OCI-LY3 (cell line): ENCODE results near the gene TMEM11.

Experiments used
- H2AFZ ChIP-seq: fragments of 200-600, 300-600 bp; shearing (Covaris generic); 2 replicates; pipeline ENCODE4 v1.6.0; 2014; ENCODE audit warnings: antibody characterized with exemption, low read depth, low read length
- H3K27ac ChIP-seq: fragments of 200-600, 300-600 bp; sonication (generic); 2 replicates; pipeline ENCODE4 v1.5.1; 2014; ENCODE audit warnings: mild to moderate bottlenecking, low read length, moderate library complexity, mixed read lengths
- H3K27me3 ChIP-seq: fragments of 200-600, 300-600 bp; sonication (generic); 2 replicates; pipeline ENCODE4 v1.6.1; 2014; ENCODE audit warnings: low read depth, low read length, mixed read lengths
- H3K36me3 ChIP-seq: fragments of 200-600, 300-600 bp; sonication (generic); replicated peaks from 2 replicates; pipeline ENCODE3; 2014; ENCODE audit warnings: low read depth, low read length, mixed read lengths
- H3K4me1 ChIP-seq: fragments of 300-600, 200-600 bp; sonication (generic); 2 replicates; pipeline ENCODE4 v1.6.1; 2014; ENCODE audit warnings: low read length, mixed read lengths
- H3K4me2 ChIP-seq: fragments of 200-600, 300-600 bp; sonication (generic); 2 replicates; pipeline ENCODE4 v1.6.1; 2014; ENCODE audit warnings: low read length, mixed read lengths
- H3K4me3 ChIP-seq: fragments of 300-600, 200-600 bp; sonication (generic); 2 replicates; pipeline ENCODE4 v1.5.1; 2014; ENCODE audit warnings: antibody characterized with exemption, mild to moderate bottlenecking, low read length, moderate library complexity
- H3K79me2 ChIP-seq: fragments of 300-600, 200-600 bp; shearing (Covaris generic); 2 replicates; pipeline ENCODE4 v1.6.1; 2014; ENCODE audit warnings: mild to moderate bottlenecking, low read length, mixed read lengths
- H3K9ac ChIP-seq: fragments of 300-600, 200-600 bp; shearing (Covaris generic); 2 replicates; pipeline ENCODE4 v1.6.0; 2014; ENCODE audit warnings: mild to moderate bottlenecking, low read length, moderate library complexity
- H3K9me3 ChIP-seq: fragments of 200-600, 300-600 bp; shearing (Covaris generic); 2 replicates; pipeline ENCODE4 v1.6.1; 2014; ENCODE audit warnings: low read length, mixed read lengths; ENCODE audit not compliant: insufficient read depth
- H4K20me1 ChIP-seq: fragments of 200-600, 300-600 bp; sonication (generic); 2 replicates; pipeline ENCODE4 v1.6.1; 2016; ENCODE audit warnings: low read length, mixed read lengths; ENCODE audit not compliant: insufficient read depth
- EZH2phosphoT487 ChIP-seq: fragments of 200-600 bp; shearing (Covaris generic); IDR thresholded peaks from 2 replicates; pipeline ENCODE4 v1.6.1; 2018; ENCODE audit warnings: antibody characterized with exemption, mixed run types, low read depth
- TF ChIP-seq, protein P1 (sequence below): fragments of 200-600, 300-600 bp; sonication (generic); IDR thresholded peaks from 2 replicates; pipeline ENCODE4 v1.5.1; 2014; ENCODE audit warnings: antibody characterized with exemption, low read length, low read depth

TMEM11 gene

DNA sequence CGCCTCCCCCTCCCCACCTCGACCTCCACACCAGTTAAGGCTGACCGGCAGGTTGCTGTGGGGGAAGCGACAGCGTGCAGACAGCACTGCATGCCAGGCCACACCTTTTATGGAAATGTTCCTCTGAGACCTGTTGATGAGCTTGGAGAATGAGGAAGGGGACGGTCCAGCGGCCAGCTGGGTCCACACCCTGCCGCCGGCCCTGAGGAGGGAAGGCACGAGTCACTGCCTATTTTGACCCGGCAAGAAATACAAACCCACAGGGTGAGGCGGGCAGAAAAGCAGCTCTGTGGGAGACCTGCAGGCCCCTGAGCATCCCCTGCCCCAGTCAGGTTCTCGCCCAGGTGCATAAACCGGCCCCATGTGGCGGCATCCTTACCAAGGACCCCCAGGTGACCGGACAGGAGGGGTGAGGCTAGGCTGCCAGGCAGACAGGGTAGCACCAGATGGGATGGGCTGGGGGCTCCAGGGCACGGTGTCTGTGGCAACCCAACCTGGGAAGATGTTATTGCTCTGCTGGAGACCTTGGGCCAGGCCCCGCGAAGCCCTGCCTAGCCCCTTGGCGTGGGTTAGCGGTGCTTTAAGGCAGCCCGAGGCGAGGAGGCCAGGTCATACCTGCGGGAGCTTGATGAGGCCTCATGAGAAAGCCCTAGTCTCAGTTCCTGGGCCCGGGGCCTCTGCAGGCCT lies 26.6 kb upstream of the TMEM11 start:
- Histone ChIP-seq H3K36me3 (no peaks in the 10 kb centered on the region), H3K4me2 (no peak overlapping the region), H4K20me1 (no peaks in the 10 kb centered on the region), H3K9ac (no peak overlapping the region), H3K9me3 (no peaks in the 10 kb centered on the region), H3K27me3 (no peaks in the 10 kb centered on the region), H3K79me2 (no peaks in the 10 kb centered on the region), H3K4me3 (no peak overlapping the region), H3K4me1 (no peaks in the 10 kb centered on the region), H3K27ac (no peak overlapping the region), H2AFZ (no peak overlapping the region)
- TF ChIP-seq, protein P1, sequence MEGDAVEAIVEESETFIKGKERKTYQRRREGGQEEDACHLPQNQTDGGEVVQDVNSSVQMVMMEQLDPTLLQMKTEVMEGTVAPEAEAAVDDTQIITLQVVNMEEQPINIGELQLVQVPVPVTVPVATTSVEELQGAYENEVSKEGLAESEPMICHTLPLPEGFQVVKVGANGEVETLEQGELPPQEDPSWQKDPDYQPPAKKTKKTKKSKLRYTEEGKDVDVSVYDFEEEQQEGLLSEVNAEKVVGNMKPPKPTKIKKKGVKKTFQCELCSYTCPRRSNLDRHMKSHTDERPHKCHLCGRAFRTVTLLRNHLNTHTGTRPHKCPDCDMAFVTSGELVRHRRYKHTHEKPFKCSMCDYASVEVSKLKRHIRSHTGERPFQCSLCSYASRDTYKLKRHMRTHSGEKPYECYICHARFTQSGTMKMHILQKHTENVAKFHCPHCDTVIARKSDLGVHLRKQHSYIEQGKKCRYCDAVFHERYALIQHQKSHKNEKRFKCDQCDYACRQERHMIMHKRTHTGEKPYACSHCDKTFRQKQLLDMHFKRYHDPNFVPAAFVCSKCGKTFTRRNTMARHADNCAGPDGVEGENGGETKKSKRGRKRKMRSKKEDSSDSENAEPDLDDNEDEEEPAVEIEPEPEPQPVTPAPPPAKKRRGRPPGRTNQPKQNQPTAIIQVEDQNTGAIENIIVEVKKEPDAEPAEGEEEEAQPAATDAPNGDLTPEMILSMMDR, result no peak
- no peak for TF ChIP-seq EZH2phosphoT487

DNA sequence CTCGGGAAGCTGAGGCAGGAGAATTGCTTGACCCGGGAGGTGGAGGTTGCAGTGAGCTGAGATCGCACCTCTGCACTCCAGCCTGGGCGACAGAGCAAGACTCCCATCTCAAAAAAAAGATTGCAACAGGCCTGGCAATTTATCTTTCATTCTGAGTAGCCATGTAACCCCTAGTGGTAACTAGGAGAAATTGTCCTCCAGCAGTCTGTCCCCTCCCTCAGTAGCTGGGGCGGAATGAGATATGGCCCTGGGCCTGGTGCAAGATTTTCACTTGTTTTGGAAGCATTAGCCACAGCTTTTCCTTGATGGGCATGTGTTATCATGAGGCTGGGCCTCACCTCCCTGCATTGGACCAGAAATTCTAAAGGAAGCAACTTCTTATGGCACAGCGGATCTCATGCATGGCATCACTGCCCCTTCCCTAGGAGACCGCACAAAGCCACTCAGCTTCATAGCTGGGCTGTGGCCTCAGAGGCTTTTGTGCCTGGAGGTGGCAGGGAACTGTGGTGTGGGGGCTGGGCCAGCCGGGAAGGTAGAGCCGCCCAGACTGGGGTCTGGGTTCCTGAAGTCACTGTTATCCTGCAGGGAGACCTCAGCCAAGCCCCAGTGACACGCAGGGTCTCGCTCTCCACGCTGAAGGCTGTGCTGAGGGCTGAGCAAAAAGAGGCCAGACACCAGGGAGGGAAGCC lies 25.9 kb upstream of the TMEM11 start:
- Histone ChIP-seq H3K4me3 (no peak overlapping the region), H3K4me1 (no peaks in the 10 kb centered on the region), H3K79me2 (no peaks in the 10 kb centered on the region), H3K27me3 (no peaks in the 10 kb centered on the region), H2AFZ (no peak overlapping the region), H3K9me3 (no peaks in the 10 kb centered on the region), H3K36me3 (no peaks in the 10 kb centered on the region), H3K27ac (no peak overlapping the region), H3K4me2 (no peak overlapping the region), H4K20me1 (no peaks in the 10 kb centered on the region), H3K9ac (no peak overlapping the region)
- TF ChIP-seq EZH2phosphoT487, result no peak
- TF ChIP-seq, protein P1, result no peak

DNA sequence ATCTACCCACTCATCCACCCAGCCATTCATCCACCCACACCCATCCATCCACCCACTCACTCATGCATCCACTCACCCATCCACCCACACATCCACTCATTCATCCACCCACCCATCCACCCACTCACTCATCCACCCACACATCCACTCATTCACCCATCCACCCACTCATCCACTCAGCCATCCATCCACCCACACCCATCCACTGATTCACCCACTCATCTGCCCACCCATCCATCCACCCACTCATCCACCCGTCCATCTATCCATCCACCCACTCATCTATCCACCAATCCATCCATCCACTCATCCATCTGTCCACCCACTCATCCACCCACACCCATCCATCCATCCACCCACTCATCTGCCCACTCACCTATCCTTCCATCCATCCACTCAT lies 22.0 kb upstream of the TMEM11 start:
- Histone ChIP-seq H3K36me3 (no peaks in the 10 kb centered on the region), H3K27me3 (no peaks in the 10 kb centered on the region), H3K4me1 (no peaks in the 10 kb centered on the region), H3K4me2 (no peak overlapping the region), H3K79me2 (no peaks in the 10 kb centered on the region), H3K9ac (no peak overlapping the region), H3K9me3 (no peaks in the 10 kb centered on the region), H3K27ac (no peak overlapping the region), H2AFZ (no peak overlapping the region), H3K4me3 (no peak overlapping the region), H4K20me1 (no peaks in the 10 kb centered on the region)
- TF ChIP-seq, protein P1, result no peak
- TF ChIP-seq EZH2phosphoT487, result no peak

DNA sequence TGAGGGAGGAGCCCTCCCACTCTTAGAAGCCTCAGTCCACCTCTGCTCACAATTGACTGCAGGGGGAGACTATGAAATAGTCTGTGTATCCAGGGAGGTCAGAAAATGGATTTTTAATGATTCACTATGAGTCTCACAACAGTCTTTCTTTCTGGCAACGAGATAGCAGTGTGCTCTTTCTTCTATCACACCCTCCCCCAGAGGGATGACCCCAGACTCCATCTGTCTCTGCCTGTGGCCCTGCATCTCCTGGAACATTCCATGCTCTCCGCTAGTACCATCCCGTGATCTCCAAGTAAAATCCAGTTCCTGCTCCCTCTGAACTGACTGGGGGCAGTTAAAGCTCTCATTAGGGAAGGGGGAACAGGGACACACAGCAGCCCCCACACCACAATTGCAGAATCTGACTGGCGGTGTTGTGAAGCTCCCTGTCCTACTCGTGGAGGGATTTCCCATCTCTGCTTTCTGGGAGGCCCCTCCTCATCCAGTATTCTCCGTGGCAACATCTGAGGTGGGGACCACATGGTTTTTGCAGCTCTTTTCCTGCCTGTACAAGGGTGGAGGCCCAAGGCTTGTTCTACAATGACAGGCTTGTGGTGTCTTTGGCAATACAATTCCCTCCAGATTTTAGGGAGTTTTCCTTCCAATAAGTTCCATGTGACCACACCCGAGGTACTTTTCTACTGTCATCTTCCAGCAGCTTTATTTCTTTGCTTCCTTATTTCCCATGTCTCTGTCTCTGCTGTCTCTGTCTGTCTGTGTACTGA lies 19.8 kb upstream of the TMEM11 start:
- Histone ChIP-seq H3K36me3 (no peaks in the 10 kb centered on the region), H3K27ac (no peak overlapping the region), H3K4me1 (no peaks in the 10 kb centered on the region), H4K20me1 (no peaks in the 10 kb centered on the region), H3K4me2 (no peak overlapping the region), H3K27me3 (no peaks in the 10 kb centered on the region), H2AFZ (no peak overlapping the region), H3K4me3 (no peak overlapping the region), H3K9ac (no peak overlapping the region), H3K9me3 (no peaks in the 10 kb centered on the region), H3K79me2 (no peaks in the 10 kb centered on the region)
- TF ChIP-seq, protein P1, result no peak
- TF ChIP-seq EZH2phosphoT487, result no peak
